Gastroesophageal sphincter (tissue), 4 donors: ENCODE data around the gene LRP4. TPM values are rescaled to one million over a fixed set of nuclear protein-coding genes. Genes with fewer than 3 reads are reported as not detected.
A peak's percentile ranks its signal among the peaks of the same experiment; 100 is the strongest.

ENCODE experiments used
- ATAC-seq: fragments of 150-250 bp; one replicate; pipeline ENCODE4 v1.9.1; 2016; ENCODE audit warnings: mild to moderate bottlenecking, moderate library complexity
- H3K27ac ChIP-seq, 4 donors: fragments of 200-600 bp; sonication (generic) in 3 of 4; 1 replicate in 3 of 4; 2 replicates in 1 of 4; pipeline ENCODE4 v1.5.1; 2016 to 2019
- H3K27me3 ChIP-seq: fragments of 200-600 bp; sonication (generic); one replicate; pipeline ENCODE4 v1.5.1; 2019
- H3K36me3 ChIP-seq, 2 donors: fragments of 200-600 bp; sonication (generic); one replicate each; pipeline ENCODE4 v1.5.1; 2019; ENCODE audit warnings: control low read depth in 1 of 2
- H3K4me1 ChIP-seq, 3 donors: fragments of 200-600 bp; sonication (generic); 1 replicate in 2 of 3; 2 replicates in 1 of 3; pipeline ENCODE4 v1.5.1; 2016 to 2019; ENCODE audit warnings: control low read depth in 2 of 3
- H3K4me3 ChIP-seq, 2 donors: fragments of 200-600 bp; sonication (generic); one replicate each; pipeline ENCODE4 v1.5.1; 2019; ENCODE audit warnings: mild to moderate bottlenecking in 1 of 2, moderate library complexity in 1 of 2
- H3K9me3 ChIP-seq, 3 donors: fragments of 200-600 bp; sonication (generic); one replicate each; pipeline ENCODE4 v1.5.1; 2017 to 2019; ENCODE audit warnings: control low read depth in 2 of 3
- EP300 ChIP-seq: sonication (generic); formaldehyde crosslinking; IDR thresholded peaks from one replicate; pipeline ENCODE4 v1.6.1; 2017; ENCODE audit warnings: antibody characterized with exemption, mild to moderate bottlenecking
- POLR2A ChIP-seq, 2 donors: fragments of 450-650 bp; IDR thresholded peaks; one replicate each; pipeline ENCODE4 v1.6.1; 2017; ENCODE audit warnings: antibody characterized with exemption in 2 of 2, mild to moderate bottlenecking in 2 of 2, moderate library complexity in 1 of 2
- POLR2AphosphoS5 ChIP-seq: sonication (generic); formaldehyde crosslinking; IDR thresholded peaks from one replicate; pipeline ENCODE4 v1.6.1; 2017; ENCODE audit warnings: antibody characterized with exemption
- WGBS, 2 donors: methylation state at CpG; one replicate each; pipeline ENCODE4 v1.1.5; 2018; ENCODE audit warnings: low coverage in 1 of 2; 5-methylcytosine and 5-hydroxymethylcytosine counted together
- total RNA-seq, 4 donors: library from RNA; depleted of rRNA; stranded (reverse); fragments of >200 nt; gene quantifications; one replicate each; pipeline ENCODE4 v1.1.0, GENCODE V29; 2016
- TF ChIP-seq, protein P1 (sequence below), 4 experiments: fragments of 200-600 bp in 2 of 4; fragments of 450-650 bp in 2 of 4; sonication (generic) in 1 of 4; IDR thresholded peaks; one replicate each; pipeline ENCODE4 v1.5.1; 2017 to 2019; ENCODE audit warnings: antibody characterized with exemption in 4 of 4, mild to moderate bottlenecking in 2 of 4, moderate library complexity in 2 of 4

Gene LRP4
- total RNA-seq, 4 donors from 2014 or later, result 2.6 to 9.8 (median 6.7) TPM

GRCh38 chr11:46868912-46869311 lies 49.4 kb downstream of the LRP4 start:
- no peak overlapping the region for H3K27ac ChIP-seq
- 91 to 94% methylated on average over 3 to 5 of the region's 6 CpGs for WGBS, 2 donors
- ATAC-seq, result no peak

GRCh38 chr11:46865340-46865739 lies 53.0 kb downstream of the LRP4 start:
- peaks cover 0 to 29% of the 10 kb centered on the region in 2 donors for H3K36me3 ChIP-seq

More at GRCh38 chr11:46868912-46869311, 49.4 kb downstream of the LRP4 start:
- TF ChIP-seq EP300, result no peak
- TF ChIP-seq POLR2AphosphoS5, result no peak
- no peak for TF ChIP-seq POLR2A (IDR thresholded peaks at IDR 0.05)
- TF ChIP-seq, protein P1, sequence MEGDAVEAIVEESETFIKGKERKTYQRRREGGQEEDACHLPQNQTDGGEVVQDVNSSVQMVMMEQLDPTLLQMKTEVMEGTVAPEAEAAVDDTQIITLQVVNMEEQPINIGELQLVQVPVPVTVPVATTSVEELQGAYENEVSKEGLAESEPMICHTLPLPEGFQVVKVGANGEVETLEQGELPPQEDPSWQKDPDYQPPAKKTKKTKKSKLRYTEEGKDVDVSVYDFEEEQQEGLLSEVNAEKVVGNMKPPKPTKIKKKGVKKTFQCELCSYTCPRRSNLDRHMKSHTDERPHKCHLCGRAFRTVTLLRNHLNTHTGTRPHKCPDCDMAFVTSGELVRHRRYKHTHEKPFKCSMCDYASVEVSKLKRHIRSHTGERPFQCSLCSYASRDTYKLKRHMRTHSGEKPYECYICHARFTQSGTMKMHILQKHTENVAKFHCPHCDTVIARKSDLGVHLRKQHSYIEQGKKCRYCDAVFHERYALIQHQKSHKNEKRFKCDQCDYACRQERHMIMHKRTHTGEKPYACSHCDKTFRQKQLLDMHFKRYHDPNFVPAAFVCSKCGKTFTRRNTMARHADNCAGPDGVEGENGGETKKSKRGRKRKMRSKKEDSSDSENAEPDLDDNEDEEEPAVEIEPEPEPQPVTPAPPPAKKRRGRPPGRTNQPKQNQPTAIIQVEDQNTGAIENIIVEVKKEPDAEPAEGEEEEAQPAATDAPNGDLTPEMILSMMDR (IDR thresholded peaks at IDR 0.05), result no peak
- H3K4me3 ChIP-seq, result no peak overlapping the region
- H3K36me3 ChIP-seq, result peaks cover 0 to 43% of the 10 kb centered on the region in 2 donors
- H3K27me3 ChIP-seq, result no peaks in the 10 kb centered on the region
- no peaks in the 10 kb centered on the region for H3K4me1 ChIP-seq
- no peaks in the 10 kb centered on the region for H3K9me3 ChIP-seq

GRCh38 chr11:46860218-46860617 lies 58.1 kb downstream of the LRP4 start:
- peaks cover 0 to 9% (median 0%) of the 10 kb centered on the region in 3 donors for H3K4me1 ChIP-seq
- peaks cover 0 to 19% of the 10 kb centered on the region in 2 donors for H3K36me3 ChIP-seq
- no peak for ATAC-seq
- H3K27me3 ChIP-seq, result no peaks in the 10 kb centered on the region
- no peaks in the 10 kb centered on the region for H3K9me3 ChIP-seq
- peak overlapping the region in 1 of 4 donors; percentile 34 for H3K27ac ChIP-seq
- WGBS, 2 donors, result 45 to 50% methylated on average over 1 to 4 of the region's 4 CpGs
- no peak overlapping the region for H3K4me3 ChIP-seq
- TF ChIP-seq, protein P1 (IDR thresholded peaks at IDR 0.05), result no peak
- no peak for TF ChIP-seq EP300

More at GRCh38 chr11:46865340-46865739, 53.0 kb downstream of the LRP4 start:
- Histone ChIP-seq H3K27ac (no peak overlapping the region), H3K9me3 (no peaks in the 10 kb centered on the region), H3K27me3 (no peaks in the 10 kb centered on the region), H3K4me1 (no peaks in the 10 kb centered on the region), H3K4me3 (no peak overlapping the region)
- no peak for ATAC-seq
- TF ChIP-seq, protein P1 (IDR thresholded peaks at IDR 0.05), result no peak
- TF ChIP-seq POLR2AphosphoS5, result no peak
- TF ChIP-seq POLR2A (IDR thresholded peaks at IDR 0.05), result no peak
- no peak for TF ChIP-seq EP300
- 59 to 62% methylated on average over 2 of the region's 2 CpGs for WGBS, 2 donors

- H3K27ac ChIP-seq, result peak overlapping the region in 3 of 4 donors; percentile 19 to 31 (median 19)
- TF ChIP-seq POLR2A (IDR thresholded peaks at IDR 0.05), result no peak
- TF ChIP-seq POLR2AphosphoS5, result no peak
- no peak for TF ChIP-seq EP300
- TF ChIP-seq, protein P1 (IDR thresholded peaks at IDR 0.05), result no peak
- no peak overlapping the region for H3K4me3 ChIP-seq
- H3K9me3 ChIP-seq, result no peaks in the 10 kb centered on the region
- 55 to 75% methylated on average over 1 to 2 of the region's 12 CpGs for WGBS, 2 donors
- H3K36me3 ChIP-seq, result peaks cover 0 to 8% of the 10 kb centered on the region in 2 donors
- no peaks in the 10 kb centered on the region for H3K27me3 ChIP-seq
- ATAC-seq, result peak; percentile 57
- H3K4me1 ChIP-seq, result peaks cover 0 to 9% (median 0%) of the 10 kb centered on the region in 3 donors
Observed at GRCh38 chr11:46858920-46859546, 59.3 kb downstream of the LRP4 start.

DNA sequence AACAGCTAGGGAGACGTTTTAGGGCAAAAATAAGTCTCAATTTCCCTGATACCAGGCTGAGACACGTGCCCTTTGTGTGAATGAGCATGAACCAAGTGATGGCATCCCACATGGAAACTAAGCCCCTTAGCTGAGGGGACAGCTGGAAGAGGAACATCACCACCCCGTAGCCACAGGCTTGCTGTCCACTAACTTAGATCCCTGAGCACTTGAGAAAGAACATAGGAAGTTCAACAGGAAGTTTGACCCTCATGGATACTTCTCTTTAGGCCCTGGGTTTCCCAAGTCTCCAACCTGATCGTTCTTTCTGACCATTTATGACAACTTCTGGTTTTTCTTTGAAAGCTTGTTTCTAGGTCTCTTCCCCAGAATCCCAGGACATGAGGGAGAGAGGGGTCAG lies 60.7 kb downstream of the LRP4 start:
- H3K4me3 ChIP-seq, result no peak overlapping the region
- H3K27ac ChIP-seq, result no peak overlapping the region
- H3K9me3 ChIP-seq, result no peaks in the 10 kb centered on the region
- H3K4me1 ChIP-seq, result peaks cover 0 to 9% (median 0%) of the 10 kb centered on the region in 3 donors
- peaks cover 0 to 8% of the 10 kb centered on the region in 2 donors for H3K36me3 ChIP-seq
- WGBS, 2 donors, result 71 to 100% methylated on average over 1 to 4 of the region's 4 CpGs
- no peak for ATAC-seq
- TF ChIP-seq POLR2A (IDR thresholded peaks at IDR 0.05), result no peak
- H3K27me3 ChIP-seq, result no peaks in the 10 kb centered on the region
